Endodermal cell (in vitro differentiated cells): ENCODE data around the gene RXRA. TPM values are rescaled to one million over a fixed set of nuclear protein-coding genes. Genes with fewer than 3 reads are reported as not detected.

ENCODE experiments used
- DNase-seq: peaks from one replicate; pipeline ENCODE4 v3.0.0-alpha.2; 2017
- H3K27ac ChIP-seq: 2 replicates; pipeline ENCODE4 v1.5.1; 2013; ENCODE audit warnings: mild to moderate bottlenecking, low read depth, low read length, moderate library complexity
- H3K27me3 ChIP-seq: 2 replicates; pipeline ENCODE4 v1.6.1; 2013; ENCODE audit warnings: mild to moderate bottlenecking, low read length, moderate library complexity; ENCODE audit not compliant: insufficient read depth, control insufficient read depth, poor library complexity, severe bottlenecking
- H3K36me3 ChIP-seq: 2 replicates; pipeline ENCODE4 v1.7.0; 2013; ENCODE audit warnings: mild to moderate bottlenecking, low read length, moderate library complexity; ENCODE audit not compliant: control insufficient read depth, insufficient read depth
- H3K4me1 ChIP-seq: one replicate; pipeline ENCODE4 v1.7.0; 2013; ENCODE audit warnings: low read length; ENCODE audit not compliant: control insufficient read depth, insufficient read depth
- H3K4me3 ChIP-seq: 2 replicates; pipeline ENCODE4 v1.5.1; 2013; ENCODE audit warnings: mild to moderate bottlenecking, low read length, moderate library complexity
- H3K9ac ChIP-seq: 2 replicates; pipeline ENCODE4 v1.6.1; 2013; ENCODE audit warnings: mild to moderate bottlenecking, low read length, moderate library complexity; ENCODE audit not compliant: poor library complexity, severe bottlenecking; ENCODE audit errors: extremely low read depth
- H3K9me3 ChIP-seq: 2 replicates; pipeline ENCODE4 v1.6.1; 2013; ENCODE audit warnings: mild to moderate bottlenecking, low read length, moderate library complexity; ENCODE audit not compliant: control insufficient read depth
- H3K27ac Mint-ChIP-seq: 2 replicates; pipeline ENCODE4 v1.8.0; 2020; ENCODE audit warnings: mixed read lengths
- H3K27me3 Mint-ChIP-seq: 2 replicates; pipeline ENCODE4 v1.8.0; 2021; ENCODE audit warnings: mild to moderate bottlenecking, mixed read lengths; ENCODE audit not compliant: insufficient read depth
- H3K36me3 Mint-ChIP-seq: 2 replicates; pipeline ENCODE4 v1.8.0; 2020; ENCODE audit warnings: low read depth, mixed read lengths
- H3K4me1 Mint-ChIP-seq: 2 replicates; pipeline ENCODE4 v1.8.0; 2020; ENCODE audit warnings: mixed read lengths
- H3K4me3 Mint-ChIP-seq: 2 replicates; pipeline ENCODE4 v1.8.0; 2020; ENCODE audit warnings: mild to moderate bottlenecking, moderate library complexity, mixed read lengths
- H3K9me3 Mint-ChIP-seq: 2 replicates; pipeline ENCODE4 v1.8.0; 2020; ENCODE audit warnings: mild to moderate bottlenecking, mixed read lengths
- CTCF ChIP-seq: fragments of 200-600 bp; sonication (generic); conservative IDR thresholded peaks from 2 replicates; pipeline ENCODE4 v1.5.0; 2021; ENCODE audit warnings: antibody characterized with exemption, mild to moderate bottlenecking
- WGBS, 2 experiments: methylation state at CpG; one replicate each; pipeline versions ENCODE4 v1.1.5 to v1.1.7; 2013; ENCODE audit warnings: missing lambda C conversion rate in 2 of 2, mixed read lengths in 1 of 2; ENCODE audit not compliant: insufficient coverage in 1 of 2, insufficient read length in 1 of 2; 5-methylcytosine and 5-hydroxymethylcytosine counted together
- total RNA-seq, 2 donors: library from RNA; stranded (reverse); fragmentation: NEBNext Ultra II Directional in 1 of 2; extraction: Animal tissue kit (Norgen Biotek cat#: 25700) in 1 of 2; gene quantifications; 2 replicates in 1 of 2; 3 replicates in 1 of 2; pipeline ENCODE4 v1.2.1, GENCODE V29; 2021

RXRA gene
- total RNA-seq, 2 donors from 2014 or later = 58.3 to 70.6 TPM

DNA sequence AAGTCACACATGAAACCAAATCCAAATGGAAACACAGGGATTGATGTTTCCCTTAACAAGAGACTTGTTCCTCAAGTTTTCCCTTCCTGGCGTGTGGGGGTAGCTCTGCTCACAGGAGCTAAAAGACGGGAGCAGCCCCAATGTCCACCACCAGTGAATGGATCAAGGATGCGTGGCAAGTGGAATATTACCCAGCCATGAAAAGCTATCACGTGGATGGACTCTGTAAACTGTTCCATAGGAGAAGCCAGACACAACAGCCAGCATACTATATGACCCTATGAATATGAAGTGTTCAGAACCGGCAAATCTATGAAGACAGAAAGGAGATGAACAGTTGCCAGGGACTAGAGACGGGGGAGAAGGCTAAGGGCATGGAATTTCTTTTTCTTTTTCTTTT lies 28.3 kb upstream of the RXRA start:
- Mint-ChIP-seq H3K27me3 (no peaks in the 10 kb centered on the region), H3K9me3 (no peaks in the 10 kb centered on the region), H3K4me3 (no peak overlapping the region), H3K4me1 (peaks cover 21% of the 10 kb centered on the region), H3K36me3 (no peaks in the 10 kb centered on the region), H3K27ac (no peak overlapping the region)
- H3K27me3 ChIP-seq = no peaks in the 10 kb centered on the region
- H3K27ac ChIP-seq = no peak overlapping the region
- H3K9me3 ChIP-seq = no peaks in the 10 kb centered on the region
- WGBS, 2 experiments = 95 to 100% methylated on average over 6 of the region's 6 CpGs
- peaks cover 23% of the 10 kb centered on the region for H3K4me1 ChIP-seq
- no peak for DNase-seq
- H3K4me3 ChIP-seq = no peak overlapping the region
- H3K36me3 ChIP-seq = no peaks in the 10 kb centered on the region
- H3K9ac ChIP-seq = no peak overlapping the region
- no peak for TF ChIP-seq CTCF

- H3K4me1 Mint-ChIP-seq = peaks cover 24% of the 10 kb centered on the region
- Histone ChIP-seq H3K9me3 (no peaks in the 10 kb centered on the region), H3K27ac (no peak overlapping the region), H3K4me1 (peaks cover 19% of the 10 kb centered on the region), H3K27me3 (no peaks in the 10 kb centered on the region), H3K9ac (no peak overlapping the region), H3K36me3 (no peaks in the 10 kb centered on the region), H3K4me3 (no peak overlapping the region)
- TF ChIP-seq CTCF = no peak
- H3K4me3 Mint-ChIP-seq = no peak overlapping the region
- 89 to 94% methylated on average over 2 to 5 of the region's 5 CpGs for WGBS, 2 experiments
- no peaks in the 10 kb centered on the region for H3K36me3 Mint-ChIP-seq
- no peak for DNase-seq
- no peak overlapping the region for H3K27ac Mint-ChIP-seq
- no peaks in the 10 kb centered on the region for H3K9me3 Mint-ChIP-seq
- H3K27me3 Mint-ChIP-seq = no peaks in the 10 kb centered on the region
These were observed 27.2 kb upstream of the RXRA start for GRCh38 chr9:134299068-134299467.

- H3K36me3 ChIP-seq = no peaks in the 10 kb centered on the region
- H3K4me3 Mint-ChIP-seq = no peak overlapping the region
- no peak for TF ChIP-seq CTCF
- DNase-seq = no peak
- no peaks in the 10 kb centered on the region for H3K27me3 Mint-ChIP-seq
- H3K9ac ChIP-seq = no peak overlapping the region
- H3K9me3 Mint-ChIP-seq = no peaks in the 10 kb centered on the region
- H3K4me1 Mint-ChIP-seq = peaks cover 28% of the 10 kb centered on the region
- no peak overlapping the region for H3K27ac ChIP-seq
- no peaks in the 10 kb centered on the region for H3K9me3 ChIP-seq
- no peaks in the 10 kb centered on the region for H3K27me3 ChIP-seq
- H3K4me1 ChIP-seq = peaks cover 14% of the 10 kb centered on the region
- H3K4me3 ChIP-seq = no peak overlapping the region
- 92 to 96% methylated on average over 7 of the region's 7 CpGs for WGBS, 2 experiments
- H3K27ac Mint-ChIP-seq = no peak overlapping the region
- H3K36me3 Mint-ChIP-seq = no peaks in the 10 kb centered on the region
These were observed 26.4 kb upstream of the RXRA start for GRCh38 chr9:134299883-134300282.
